Measurements from ENCODE around the gene GPHN.

Gene GPHN

DNA sequence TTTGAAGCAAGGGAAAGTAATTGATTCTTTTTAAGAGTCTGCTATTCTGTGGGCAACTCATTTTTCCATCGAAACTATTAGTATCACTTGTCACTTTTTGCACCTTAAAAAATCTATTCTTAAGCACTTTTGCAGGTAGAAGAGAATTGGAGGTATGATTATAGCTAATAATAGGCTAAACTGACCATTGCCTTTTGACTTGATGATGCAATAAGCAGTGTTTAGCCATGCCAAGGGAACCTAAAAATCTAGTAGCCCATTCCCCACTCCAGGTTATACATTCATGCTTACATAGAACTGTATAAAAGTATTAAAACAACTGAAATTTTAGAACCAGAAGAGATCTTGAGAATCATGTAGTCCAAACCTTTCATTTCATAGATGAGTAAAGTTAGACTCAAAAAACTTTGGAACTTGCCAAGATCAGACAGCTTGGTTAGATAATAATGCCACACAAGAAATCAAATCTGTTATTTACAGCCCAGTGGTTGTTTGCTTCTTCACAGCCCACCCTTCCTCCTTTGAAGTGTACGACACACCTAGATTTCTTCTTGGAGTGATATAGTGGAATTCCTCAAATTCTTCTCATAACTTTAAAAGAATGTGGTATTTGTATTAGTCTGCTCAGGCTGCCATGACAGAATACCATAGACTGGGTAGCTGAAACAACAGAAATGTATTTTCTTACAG, 659.6 kb downstream of the GPHN start:
- peak; percentile 60 for DNase-seq (ENCODE audit: low read depth)

DNA sequence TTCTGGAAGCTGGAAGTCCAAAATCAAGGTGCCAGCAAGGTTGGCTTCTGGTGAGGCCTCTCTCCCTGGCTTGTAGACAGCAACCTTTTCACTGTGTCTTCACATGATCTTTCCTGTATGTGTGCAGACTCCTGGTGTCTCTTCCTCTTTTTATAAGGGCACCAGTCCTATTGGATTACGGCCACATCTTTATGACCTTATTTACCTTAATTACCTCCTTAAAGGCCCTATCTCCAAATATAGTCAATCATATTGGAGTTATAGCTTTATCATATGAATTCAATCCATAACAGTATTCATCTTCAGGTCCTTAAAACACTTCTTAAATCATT, 660.1 kb downstream of the GPHN start:
- DNase-seq (ENCODE audit: low read depth): no peak

DNA sequence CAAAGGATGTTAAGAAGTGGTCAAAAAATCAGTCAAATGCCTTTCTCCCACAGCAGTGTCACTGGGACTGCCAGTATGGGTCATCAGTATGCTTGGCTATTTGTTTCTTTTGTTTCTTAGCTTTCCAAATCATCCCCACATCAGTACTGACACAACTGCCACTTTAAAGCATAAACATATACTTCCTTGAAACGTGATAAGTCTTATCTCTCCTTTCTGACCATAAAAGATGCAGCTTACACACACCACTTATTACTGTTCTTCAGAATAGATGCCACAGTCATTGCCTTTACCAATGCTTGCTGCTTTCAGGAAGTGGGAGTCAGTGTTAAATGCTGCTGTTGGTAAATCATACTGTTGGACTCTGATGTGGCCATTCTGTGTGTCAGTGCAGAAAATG, 662.7 kb downstream of the GPHN start:
- no peak for DNase-seq (ENCODE audit: low read depth)

GRCh38 chr14:67172056-67172455, 664.1 kb downstream of the GPHN start:
- DNase-seq (ENCODE audit: low read depth): no peak

- no peak for DNase-seq (ENCODE audit: low read depth)
Observed at GRCh38 chr14:67172520-67172919, 664.6 kb downstream of the GPHN start.

- no peak for DNase-seq (ENCODE audit: low read depth)
Observed at GRCh38 chr14:67173719-67174118, 665.8 kb downstream of the GPHN start.

- DNase-seq (ENCODE audit: low read depth): no peak
Observed at GRCh38 chr14:67186172-67186768, 678.3 kb downstream of the GPHN start.

GRCh38 chr14:67186789-67187584, 679.0 kb downstream of the GPHN start:
- peak; percentile 91 for DNase-seq (ENCODE audit: low read depth)

DNA sequence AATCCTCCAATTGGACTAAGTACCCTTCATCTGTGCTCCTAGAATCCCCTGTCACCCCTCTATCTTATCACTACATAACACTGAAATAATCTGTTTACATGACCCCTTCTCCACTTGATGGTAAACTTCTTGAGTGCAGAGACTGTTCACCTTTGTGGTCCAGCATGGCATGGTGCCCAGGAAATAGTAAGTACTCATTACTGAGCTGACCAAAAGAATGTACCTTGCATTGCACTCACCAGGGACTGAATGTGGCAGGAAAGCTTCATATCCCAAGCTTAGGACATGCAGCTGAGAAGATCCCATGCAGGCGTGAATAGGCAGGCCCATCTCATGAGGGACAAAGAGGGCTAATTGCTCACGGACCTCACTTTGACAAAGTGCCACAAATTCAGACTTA, 679.9 kb downstream of the GPHN start:
- peak; percentile 89 for DNase-seq (ENCODE audit: low read depth)

GRCh38 chr14:67188326-67188725, 680.4 kb downstream of the GPHN start:
- DNase-seq (ENCODE audit: low read depth): no peak

- no peak for DNase-seq (ENCODE audit: low read depth)
Observed at GRCh38 chr14:67191768-67192290, 683.9 kb downstream of the GPHN start.

DNA sequence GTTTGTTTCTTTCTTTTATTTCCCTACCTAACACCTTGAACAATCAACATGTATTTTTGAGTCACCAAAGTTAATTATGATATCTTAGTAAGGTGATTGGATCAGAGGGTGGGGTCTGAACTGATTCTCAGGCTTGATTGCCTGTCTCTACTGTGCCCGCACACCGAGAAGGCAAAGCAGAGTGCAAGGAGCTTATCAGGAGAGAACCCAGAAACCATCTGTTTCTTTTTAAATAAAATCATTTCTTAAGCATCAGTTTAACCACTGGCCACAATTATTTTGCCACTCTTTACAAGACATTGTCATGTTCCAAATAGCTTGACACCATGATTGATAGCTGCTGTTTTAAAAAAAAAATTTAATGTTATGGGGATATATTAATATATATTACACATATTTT, 684.4 kb downstream of the GPHN start:
- no peak for DNase-seq (ENCODE audit: low read depth)

DNA sequence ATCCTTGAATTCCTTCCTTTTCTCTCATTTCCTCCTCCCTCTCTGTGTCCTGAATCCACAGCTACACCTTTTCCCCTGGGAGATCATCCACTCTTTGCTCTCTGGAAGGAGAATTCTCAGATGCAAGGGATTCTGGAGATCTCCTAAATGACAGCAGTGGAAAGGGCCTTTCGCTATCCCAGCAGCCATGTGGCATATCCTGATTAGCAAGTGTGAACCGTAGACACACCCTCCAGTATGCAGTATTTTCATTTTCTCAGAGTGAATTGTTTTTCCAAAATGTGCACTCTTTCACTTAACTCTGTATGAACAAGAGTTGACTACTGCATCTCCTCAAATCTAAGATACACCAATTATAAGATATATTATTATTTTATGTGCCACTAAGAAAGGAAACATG, 687.3 kb downstream of the GPHN start:
- DNase-seq (ENCODE audit: low read depth): no peak

DNA sequence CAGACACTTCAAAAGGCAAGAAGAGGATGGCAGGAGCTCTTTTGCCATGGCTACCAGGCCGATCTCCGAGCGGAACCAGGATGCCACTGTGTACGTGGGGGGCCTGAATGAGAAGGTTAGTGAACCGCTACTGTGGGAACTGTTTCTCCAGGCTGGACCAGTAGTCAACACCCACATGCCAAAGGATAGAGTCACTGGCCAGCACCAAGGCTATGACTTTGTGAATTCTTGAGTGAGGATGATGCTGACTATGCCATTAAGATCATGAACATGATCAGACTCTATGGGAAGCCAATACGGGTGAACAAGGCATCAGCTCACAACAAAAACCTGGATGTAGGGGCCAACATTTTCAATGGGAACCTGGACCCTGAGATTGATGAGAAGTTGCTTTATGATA, 691.1 kb downstream of the GPHN start:
- peak; percentile 59 for DNase-seq (ENCODE audit: low read depth)

- DNase-seq (ENCODE audit: low read depth): no peak
Observed at GRCh38 chr14:67207810-67208209, 699.9 kb downstream of the GPHN start.

GRCh38 chr14:67218126-67218525, 710.2 kb downstream of the GPHN start:
- DNase-seq (ENCODE audit: low read depth): no peak

DNA sequence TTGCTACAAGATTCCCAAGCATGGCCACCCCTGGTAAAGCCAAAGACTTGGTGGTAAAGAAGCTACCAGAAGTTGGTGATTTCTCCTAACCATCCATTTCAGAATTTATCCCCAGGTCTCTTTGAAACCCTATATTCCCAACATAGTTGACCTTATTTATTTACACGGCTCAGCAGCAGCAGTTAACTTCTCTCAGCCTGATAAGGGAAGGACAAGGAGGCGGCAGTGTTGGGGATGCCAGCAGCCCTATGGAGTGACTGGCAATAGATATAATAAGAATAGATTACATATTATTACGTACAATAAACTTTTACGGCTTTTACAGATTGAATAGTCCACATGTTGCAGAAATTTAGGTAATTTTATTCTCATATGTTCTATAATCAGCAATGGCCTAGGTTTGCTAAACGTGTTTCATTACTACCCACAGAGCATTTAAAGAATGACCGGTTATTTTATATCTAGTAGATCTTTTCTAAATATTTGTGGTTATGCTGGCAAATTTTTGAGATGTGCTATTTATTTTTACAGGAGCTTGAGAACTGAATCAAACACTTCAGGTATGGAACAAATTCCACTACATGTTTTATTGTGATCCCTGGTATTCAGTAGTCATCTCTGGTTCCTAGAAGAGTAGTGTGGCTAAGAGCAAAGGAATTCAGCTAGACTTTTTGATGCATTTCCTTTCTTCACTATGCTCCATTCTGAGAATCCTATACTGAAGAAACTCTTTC, 713.5 kb downstream of the GPHN start:
- DNase-seq (ENCODE audit: low read depth): peak; percentile 92

DNA sequence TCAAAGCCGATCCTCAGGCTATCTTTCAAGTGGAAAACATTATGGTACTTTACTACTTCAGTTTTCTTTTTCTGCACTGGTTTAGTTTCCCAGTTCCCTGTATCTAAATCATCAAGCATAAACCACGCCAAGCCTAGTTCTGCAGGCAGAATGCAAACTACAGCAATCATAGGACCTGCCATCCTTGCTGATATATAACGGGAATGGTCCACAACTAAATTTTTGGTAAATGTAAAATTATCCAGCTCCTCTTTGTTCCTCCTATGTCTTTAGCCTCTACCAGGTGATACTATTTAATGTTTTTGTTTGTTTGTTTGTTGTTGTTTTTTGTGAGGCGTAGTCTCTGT, 714.0 kb downstream of the GPHN start:
- no peak for DNase-seq (ENCODE audit: low read depth)

- no peak for DNase-seq (ENCODE audit: low read depth)
Observed at GRCh38 chr14:67225523-67225922, 717.6 kb downstream of the GPHN start.

DNA sequence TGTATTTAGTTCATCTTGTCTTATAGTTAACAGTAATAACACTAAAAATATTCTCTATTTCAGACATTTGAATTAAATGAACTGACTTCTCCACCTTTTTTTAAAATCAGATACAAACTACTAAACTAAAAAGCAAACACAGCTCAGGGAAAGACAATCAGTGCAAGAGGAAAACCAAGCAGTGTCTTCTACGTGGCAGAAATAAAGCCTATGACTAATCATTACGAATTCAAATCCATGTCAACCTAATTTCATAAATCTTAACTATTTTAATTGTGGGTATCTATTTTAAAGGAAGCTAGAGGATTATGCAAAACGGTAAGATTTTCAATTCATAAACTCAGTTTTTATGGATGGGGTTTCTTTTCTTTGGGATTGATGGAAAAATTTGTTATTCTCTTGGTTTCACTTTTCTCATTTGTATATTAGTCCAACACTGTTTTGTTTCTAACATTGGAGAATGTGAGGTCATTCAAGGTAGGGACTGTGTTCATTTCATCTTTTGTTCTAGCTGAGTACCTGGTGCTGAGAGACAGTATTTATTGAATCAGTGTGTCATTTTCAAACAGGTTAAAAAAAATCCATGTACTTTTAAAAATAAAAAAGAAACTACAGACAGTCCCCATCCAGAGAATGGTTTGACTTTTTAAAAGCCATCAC, 720.5 kb downstream of the GPHN start:
- peak; percentile 71 for DNase-seq (ENCODE audit: low read depth)
